IPS-18a (cell line): ENCODE measurements around the gene PLD5.
"Not testable (repeated sequence)": the region's sequence is repeated elsewhere in the genome, so short reads cannot be mapped to it uniquely, and the experiment has no call there.

Experiments used
- H3K27ac ChIP-seq: one replicate; pipeline ENCODE4 v1.5.1; 2013; ENCODE audit warnings: low read length
- H3K27me3 ChIP-seq: one replicate; pipeline ENCODE4 v1.6.1; 2013; ENCODE audit warnings: mild to moderate bottlenecking, low read length; ENCODE audit not compliant: control insufficient read depth, insufficient read depth
- H3K36me3 ChIP-seq: one replicate; pipeline ENCODE4 v1.6.1; 2013; ENCODE audit warnings: low read depth, low read length; ENCODE audit not compliant: control insufficient read depth
- H3K4me1 ChIP-seq: one replicate; pipeline ENCODE4 v1.6.1; 2013; ENCODE audit warnings: low read depth, low read length; ENCODE audit not compliant: control insufficient read depth
- H3K4me3 ChIP-seq: one replicate; pipeline ENCODE4 v1.5.1; 2013; ENCODE audit warnings: low read length
- H3K9ac ChIP-seq: one replicate; pipeline ENCODE4 v1.6.1; 2013; ENCODE audit warnings: mild to moderate bottlenecking, low read length, moderate library complexity
- H3K9me3 ChIP-seq: one replicate; pipeline ENCODE4 v1.6.1; 2013; ENCODE audit warnings: low read depth, low read length; ENCODE audit not compliant: control insufficient read depth

Gene PLD5

GRCh38 chr1:242470774-242471173, 53.7 kb downstream of the PLD5 start:
- no peak overlapping the region for H3K4me3 ChIP-seq
- H3K9me3 ChIP-seq = no peaks in the 10 kb centered on the region
- no peaks in the 10 kb centered on the region for H3K4me1 ChIP-seq
- H3K27ac ChIP-seq = no peak overlapping the region
- no peak overlapping the region for H3K9ac ChIP-seq
- no peaks in the 10 kb centered on the region for H3K27me3 ChIP-seq
- no peaks in the 10 kb centered on the region for H3K36me3 ChIP-seq

GRCh38 chr1:242468784-242469183, 55.7 kb downstream of the PLD5 start:
- H3K36me3 ChIP-seq = no peaks in the 10 kb centered on the region
- no peak overlapping the region for H3K27ac ChIP-seq
- H3K4me1 ChIP-seq = no peaks in the 10 kb centered on the region
- H3K27me3 ChIP-seq = no peaks in the 10 kb centered on the region
- H3K4me3 ChIP-seq = no peak overlapping the region
- no peak overlapping the region for H3K9ac ChIP-seq
- H3K9me3 ChIP-seq = no peaks in the 10 kb centered on the region

- Histone ChIP-seq H3K27me3 (no peaks in the 10 kb centered on the region), H3K9me3 (no peaks in the 10 kb centered on the region), H3K27ac (no peak overlapping the region), H3K4me3 (no peak overlapping the region), H3K36me3 (no peaks in the 10 kb centered on the region), H3K4me1 (no peaks in the 10 kb centered on the region), H3K9ac (no peak overlapping the region)
Observed at GRCh38 chr1:242467556-242468145, 56.8 kb downstream of the PLD5 start.

- H3K27ac ChIP-seq = no peak overlapping the region
- no peaks in the 10 kb centered on the region for H3K9me3 ChIP-seq
- no peaks in the 10 kb centered on the region for H3K36me3 ChIP-seq
- no peak overlapping the region for H3K4me3 ChIP-seq
- H3K4me1 ChIP-seq = no peaks in the 10 kb centered on the region
- no peaks in the 10 kb centered on the region for H3K27me3 ChIP-seq
- H3K9ac ChIP-seq = no peak overlapping the region
Observed at GRCh38 chr1:242462867-242463266, 61.6 kb downstream of the PLD5 start.

- H3K4me3 ChIP-seq, H3K27me3 ChIP-seq, H3K36me3 ChIP-seq, H3K9ac ChIP-seq, H3K27ac ChIP-seq, H3K9me3 ChIP-seq: not testable (repeated sequence)
- H3K4me1 ChIP-seq = peaks cover 12% of the 10 kb centered on the region
Observed at GRCh38 chr1:242459740-242460139, 64.8 kb downstream of the PLD5 start.

- Histone ChIP-seq H3K4me3 (no peak overlapping the region), H3K4me1 (peaks cover 19% of the 10 kb centered on the region), H3K36me3 (no peaks in the 10 kb centered on the region), H3K27me3 (no peaks in the 10 kb centered on the region), H3K9me3 (no peaks in the 10 kb centered on the region), H3K9ac (no peak overlapping the region), H3K27ac (no peak overlapping the region)
Observed at GRCh38 chr1:242456726-242457269, 67.7 kb downstream of the PLD5 start.

GRCh38 chr1:242455052-242455361, 69.5 kb downstream of the PLD5 start:
- Histone ChIP-seq H3K4me3 (no peak overlapping the region), H3K36me3 (no peaks in the 10 kb centered on the region), H3K27me3 (no peaks in the 10 kb centered on the region), H3K9ac (no peak overlapping the region), H3K27ac (no peak overlapping the region), H3K4me1 (peaks cover 19% of the 10 kb centered on the region), H3K9me3 (no peaks in the 10 kb centered on the region)

GRCh38 chr1:242454262-242455051, 70.0 kb downstream of the PLD5 start:
- Histone ChIP-seq H3K4me3 (no peak overlapping the region), H3K27me3 (no peaks in the 10 kb centered on the region)

GRCh38 chr1:242452573-242452972, 71.9 kb downstream of the PLD5 start:
- Histone ChIP-seq H3K36me3 (no peaks in the 10 kb centered on the region), H3K27me3 (no peaks in the 10 kb centered on the region), H3K27ac (no peak overlapping the region), H3K4me1 (peaks cover 40% of the 10 kb centered on the region), H3K9me3 (no peaks in the 10 kb centered on the region), H3K4me3 (no peak overlapping the region), H3K9ac (no peak overlapping the region)

More at GRCh38 chr1:242454262-242455051, 70.0 kb downstream of the PLD5 start:
- Histone ChIP-seq H3K4me1 (peaks cover 23% of the 10 kb centered on the region), H3K27ac (no peak overlapping the region), H3K9ac (no peak overlapping the region), H3K36me3 (no peaks in the 10 kb centered on the region), H3K9me3 (no peaks in the 10 kb centered on the region)

GRCh38 chr1:242449661-242450060, 74.8 kb downstream of the PLD5 start:
- Histone ChIP-seq H3K36me3 (no peaks in the 10 kb centered on the region), H3K27me3 (no peaks in the 10 kb centered on the region), H3K9ac (no peak overlapping the region), H3K4me3 (no peak overlapping the region), H3K9me3 (no peaks in the 10 kb centered on the region), H3K4me1 (peaks cover 38% of the 10 kb centered on the region), H3K27ac (no peak overlapping the region)

GRCh38 chr1:242448910-242449645, 75.4 kb downstream of the PLD5 start:
- Histone ChIP-seq H3K4me3 (no peak overlapping the region), H3K27ac (no peak overlapping the region)

More at GRCh38 chr1:242448910-242449645, 75.4 kb downstream of the PLD5 start:
- Histone ChIP-seq H3K36me3 (no peaks in the 10 kb centered on the region), H3K9me3 (no peaks in the 10 kb centered on the region), H3K9ac (peak overlapping the region; percentile 28), H3K4me1 (peaks cover 34% of the 10 kb centered on the region), H3K27me3 (no peaks in the 10 kb centered on the region)
